Fibroblast of villous mesenchyme (primary cell): ENCODE results near the gene PRSS57. TPM values are rescaled to one million over a fixed set of nuclear protein-coding genes. Genes with fewer than 3 reads are reported as not detected.
"Not testable (repeated sequence)": the region's sequence is repeated elsewhere in the genome, so short reads cannot be mapped to it uniquely, and the experiment has no call there.

Experiments used
- DNase-seq: peaks from one replicate; pipeline ENCODE4 v3.0.0-alpha.2; 2010; ENCODE audit warnings: low read depth
- H3K4me3 ChIP-seq: 2 replicates; pipeline ENCODE4 v1.5.1; 2011; ENCODE audit warnings: low read depth, mild to moderate bottlenecking, low read length
- total RNA-seq: library from RNA; depleted of rRNA; stranded (reverse); fragments of >200 nt; gene quantifications from 2 replicates; pipeline ENCODE4 v1.2.3, GENCODE V29; 2012
- TF ChIP-seq, protein P1 (sequence below): IDR thresholded peaks from 2 replicates; pipeline ENCODE4 v1.5.1; 2012; ENCODE audit warnings: low read depth, mild to moderate bottlenecking, low read length; ENCODE audit not compliant: insufficient read depth

The PRSS57 gene
- total RNA-seq, 1 donor = not detected

GRCh38 chr19:676339-677105 is 18.7 kb downstream of the PRSS57 start, which contains the start of gene FSTL3:
Gene FSTL3, plus strand, starts transcription at chr19:676392. Its CDS starts 32 bp downstream, at chr19:676424.
- peak within 1 kb of the TSS; percentile 63 for H3K4me3 ChIP-seq
- DNase-seq = peak; percentile 60
- TF ChIP-seq, protein P1, sequence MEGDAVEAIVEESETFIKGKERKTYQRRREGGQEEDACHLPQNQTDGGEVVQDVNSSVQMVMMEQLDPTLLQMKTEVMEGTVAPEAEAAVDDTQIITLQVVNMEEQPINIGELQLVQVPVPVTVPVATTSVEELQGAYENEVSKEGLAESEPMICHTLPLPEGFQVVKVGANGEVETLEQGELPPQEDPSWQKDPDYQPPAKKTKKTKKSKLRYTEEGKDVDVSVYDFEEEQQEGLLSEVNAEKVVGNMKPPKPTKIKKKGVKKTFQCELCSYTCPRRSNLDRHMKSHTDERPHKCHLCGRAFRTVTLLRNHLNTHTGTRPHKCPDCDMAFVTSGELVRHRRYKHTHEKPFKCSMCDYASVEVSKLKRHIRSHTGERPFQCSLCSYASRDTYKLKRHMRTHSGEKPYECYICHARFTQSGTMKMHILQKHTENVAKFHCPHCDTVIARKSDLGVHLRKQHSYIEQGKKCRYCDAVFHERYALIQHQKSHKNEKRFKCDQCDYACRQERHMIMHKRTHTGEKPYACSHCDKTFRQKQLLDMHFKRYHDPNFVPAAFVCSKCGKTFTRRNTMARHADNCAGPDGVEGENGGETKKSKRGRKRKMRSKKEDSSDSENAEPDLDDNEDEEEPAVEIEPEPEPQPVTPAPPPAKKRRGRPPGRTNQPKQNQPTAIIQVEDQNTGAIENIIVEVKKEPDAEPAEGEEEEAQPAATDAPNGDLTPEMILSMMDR = no peak

DNA sequence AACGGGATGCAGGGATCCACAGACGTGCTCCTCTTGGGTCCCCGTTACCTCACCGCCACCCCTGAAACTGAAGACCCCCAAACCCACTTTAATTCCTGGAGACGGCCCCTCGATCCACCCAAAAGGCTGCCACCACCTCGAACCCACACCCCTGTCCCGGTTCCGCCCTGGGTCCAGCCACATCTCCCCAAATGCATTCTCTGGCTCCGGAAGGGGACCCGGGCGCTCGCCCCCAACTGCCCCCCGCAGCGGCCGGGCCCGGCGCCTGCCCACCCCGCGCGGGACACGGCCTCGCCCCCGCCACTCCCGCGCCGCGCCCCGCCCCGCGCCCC is 19.3 kb downstream of the PRSS57 start:
- TF ChIP-seq, protein P1 = no peak
- peak overlapping the region; percentile 53 for H3K4me3 ChIP-seq
- no peak for DNase-seq

DNA sequence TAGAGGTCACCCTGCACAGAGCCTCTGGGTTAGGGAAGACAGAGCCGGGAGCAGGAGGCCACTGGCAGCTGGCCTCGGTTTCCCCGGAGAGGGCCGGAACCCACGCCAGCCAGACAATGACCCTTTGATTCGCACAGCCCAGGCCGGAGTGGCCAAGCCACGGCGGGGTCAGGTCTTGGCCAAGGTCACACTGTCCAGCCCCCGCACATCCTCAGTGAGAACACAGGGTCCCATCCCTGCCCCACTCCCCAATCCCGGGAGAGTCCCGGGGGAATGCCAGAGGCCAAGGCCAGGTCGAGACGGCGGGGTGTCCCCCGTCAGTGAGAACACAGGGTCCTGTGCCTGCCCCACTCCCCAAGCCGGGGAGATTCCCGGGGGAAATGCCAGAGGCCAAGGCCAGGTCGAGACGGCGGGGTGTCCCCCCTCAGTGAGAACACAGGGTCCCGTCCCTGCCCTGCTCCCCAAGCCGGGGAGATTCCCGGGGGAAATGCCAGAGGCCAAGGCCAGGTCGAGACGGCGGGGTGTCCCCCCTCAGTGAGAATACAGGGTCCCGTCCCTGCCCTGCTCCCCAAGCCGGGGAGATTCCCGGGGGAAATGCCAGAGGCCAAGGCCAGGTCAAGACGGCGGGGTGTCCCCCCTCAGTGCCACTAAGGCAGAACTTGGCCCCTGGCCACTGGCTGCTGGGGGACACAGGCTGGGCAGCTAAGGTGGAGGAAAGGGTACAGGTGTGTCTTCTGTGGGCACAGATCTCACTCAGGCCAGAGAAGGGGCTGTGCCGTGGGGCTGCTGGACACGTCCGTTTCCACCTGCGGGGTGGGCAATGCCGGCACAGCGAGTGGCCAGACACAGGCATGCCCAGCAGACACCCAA is 20.7 kb downstream of the PRSS57 start:
- no peak overlapping the region for H3K4me3 ChIP-seq
- DNase-seq = no peak
- TF ChIP-seq, protein P1 = no peak

DNA sequence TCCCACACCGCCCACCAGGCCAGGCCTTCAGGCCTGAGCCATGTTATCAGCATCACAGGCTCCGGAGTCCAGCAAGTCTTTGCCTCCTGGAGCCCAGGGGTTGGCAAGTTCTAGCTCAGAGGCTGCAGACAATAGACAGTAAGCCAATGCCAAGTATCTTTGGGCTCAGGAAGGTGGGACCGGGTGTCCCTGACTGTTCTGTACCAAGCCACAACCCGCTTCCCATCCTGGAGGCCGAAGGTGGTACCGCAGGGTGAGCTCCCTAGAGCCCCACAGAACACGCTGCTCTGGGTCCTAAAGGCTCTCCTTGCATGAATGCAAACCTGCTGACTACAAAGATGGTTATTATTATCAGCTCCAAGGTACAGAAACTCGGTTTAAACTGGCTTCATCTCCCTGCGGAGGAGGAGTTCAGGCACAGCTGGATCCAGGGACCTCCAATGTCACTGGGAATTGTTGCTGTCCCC is 24.6 kb downstream of the PRSS57 start:
- DNase-seq = no peak
- TF ChIP-seq, protein P1 = peak; percentile 21
- no peak overlapping the region for H3K4me3 ChIP-seq

GRCh38 chr19:668675-669434 is 26.4 kb downstream of the PRSS57 start:
- peak; percentile 95 for DNase-seq

DNA sequence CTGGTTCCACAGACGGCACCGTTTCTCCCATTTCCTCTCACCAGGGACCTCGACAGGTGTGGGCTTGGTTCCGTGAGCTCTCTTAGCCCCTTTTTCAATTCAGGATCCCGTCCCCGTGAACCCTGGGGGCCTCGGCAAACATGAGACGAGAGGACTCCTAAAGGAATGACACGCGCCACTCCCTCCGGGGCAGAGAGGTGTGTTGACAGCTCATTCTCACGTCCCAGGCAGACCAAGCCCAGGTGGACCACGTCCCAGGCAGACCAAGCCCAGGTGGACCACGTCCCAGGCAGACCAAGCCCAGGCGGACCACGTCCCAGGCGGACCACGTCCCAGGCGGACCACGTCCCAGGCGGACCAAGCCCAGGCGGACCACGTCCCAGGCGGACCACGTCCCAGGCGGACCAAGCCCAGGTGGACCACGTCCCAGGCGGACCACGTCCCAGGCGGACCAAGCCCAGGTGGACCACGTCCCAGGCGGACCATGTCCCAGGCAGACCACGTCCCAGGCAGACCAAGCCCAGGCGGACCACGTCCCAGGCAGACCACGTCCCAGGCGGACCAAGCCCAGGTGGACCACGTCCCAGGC is 28.2 kb downstream of the PRSS57 start:
- DNase-seq, H3K4me3 ChIP-seq: not testable (repeated sequence)

More at GRCh38 chr19:668675-669434, 26.4 kb downstream of the PRSS57 start:
- H3K4me3 ChIP-seq = not testable (repeated sequence)

DNA sequence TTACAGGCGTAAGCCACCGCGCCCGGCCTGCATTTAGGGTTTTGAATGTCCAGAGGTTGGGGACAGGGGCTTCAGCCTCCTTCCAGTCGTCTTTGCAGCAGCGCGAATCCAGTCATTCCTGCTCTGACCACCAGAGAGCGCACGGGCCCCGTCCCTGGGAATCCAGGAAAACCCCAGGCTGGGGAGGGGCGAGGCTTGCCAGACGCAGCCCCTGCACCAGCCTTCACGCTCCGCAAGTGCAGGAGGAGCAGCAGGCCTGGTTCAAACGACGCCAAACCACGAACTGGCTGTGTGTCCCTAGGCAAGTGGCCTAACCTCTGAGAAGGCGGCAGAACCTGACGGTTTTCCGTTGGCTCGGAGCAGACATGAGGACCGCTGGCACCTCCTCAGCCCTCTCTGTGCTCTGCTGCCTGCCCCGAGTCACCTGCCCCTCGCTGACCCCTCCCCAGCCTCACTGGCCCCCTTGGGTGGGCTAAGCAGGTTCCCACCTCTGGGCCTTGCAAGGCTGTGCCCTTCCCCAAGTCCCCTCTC is 30.3 kb downstream of the PRSS57 start:
- TF ChIP-seq, protein P1 = peak; percentile 94
- peak overlapping the region; percentile 15 for H3K4me3 ChIP-seq
- peak; percentile 84 for DNase-seq
